Measurements from ENCODE around the gene CRK. TPM values are rescaled to one million over a fixed set of nuclear protein-coding genes. Genes with fewer than 3 reads are reported as not detected.

CRK gene
- total RNA-seq, 1 experiment from 2014 or later: 57.9 TPM

DNA sequence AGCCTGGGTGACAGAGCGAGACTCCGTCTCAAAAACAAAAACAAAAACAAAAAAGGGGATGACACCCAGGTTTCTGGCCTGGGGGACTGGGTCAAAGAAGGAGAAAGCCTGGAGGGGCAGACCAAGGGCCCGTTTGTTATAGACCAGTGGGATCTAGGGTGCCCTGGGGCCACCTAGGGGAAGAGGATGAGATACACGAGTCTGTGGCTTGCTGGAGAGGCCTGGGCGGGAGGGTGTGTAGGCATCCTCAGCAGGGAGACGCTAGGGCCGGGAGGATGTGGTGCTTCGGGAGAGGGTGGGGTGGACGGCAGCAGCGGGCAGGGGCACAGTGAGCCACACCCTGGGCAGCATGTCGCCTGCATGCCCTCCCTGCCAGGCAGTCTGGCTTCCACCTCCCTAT lies 17.1 kb upstream of the CRK start:
- DNase-seq: no peak
- POLR2A ChIA-PET (ENCODE audit: unreplicated experiment): no interaction called here
- no peaks in the 10 kb centered on the region for H3K79me2 ChIP-seq (ENCODE audit: low read depth)
- H3K9me3 ChIP-seq (ENCODE audit: insufficient read depth, low read depth): no peaks in the 10 kb centered on the region
- CTCF ChIA-PET: interaction anchor here (0.7 kb wide), 1 partner anchor 107 kb away, joined by 3 read pairs; no protein-coding TSS in a partner anchor
- no peak overlapping the region for H2AFZ ChIP-seq
- H3K4me3 ChIP-seq: no peak overlapping the region
- no peak overlapping the region for H3K27ac ChIP-seq
- H3K27me3 ChIP-seq (ENCODE audit: insufficient read depth, low read depth): no peaks in the 10 kb centered on the region
- H3K4me2 ChIP-seq: no peak overlapping the region
- no TSS peak for BruUV-seq (replicated peaks)
- TF ChIP-seq EZH2 (IDR thresholded peaks at IDR 0.05; ENCODE audit: low read depth) (no peak), CTCF (conservative IDR thresholded peaks at IDR 0.05) (no peak)
- no peaks in the 10 kb centered on the region for H3K9me2 ChIP-seq (ENCODE audit: insufficient read depth)
- peaks cover 5% of the 10 kb centered on the region; the same call in 1 of the 2 replicates for H4K20me1 ChIP-seq (ENCODE audit: insufficient read depth)
- intact Hi-C loops (cut with micrococcal nuclease; ENCODE audit: unreplicated experiment): no loop called here
- no peaks in the 10 kb centered on the region for H3K4me1 ChIP-seq (replicated peaks; ENCODE audit: insufficient read depth)
- H3F3A ChIP-seq (ENCODE audit: insufficient read depth, low read depth): no peaks in the 10 kb centered on the region; the same call in 1 of the 2 replicates
- H3K36me3 ChIP-seq (ENCODE audit: low read depth): peaks cover 8% of the 10 kb centered on the region; the same call in 1 of the 2 replicates

DNA sequence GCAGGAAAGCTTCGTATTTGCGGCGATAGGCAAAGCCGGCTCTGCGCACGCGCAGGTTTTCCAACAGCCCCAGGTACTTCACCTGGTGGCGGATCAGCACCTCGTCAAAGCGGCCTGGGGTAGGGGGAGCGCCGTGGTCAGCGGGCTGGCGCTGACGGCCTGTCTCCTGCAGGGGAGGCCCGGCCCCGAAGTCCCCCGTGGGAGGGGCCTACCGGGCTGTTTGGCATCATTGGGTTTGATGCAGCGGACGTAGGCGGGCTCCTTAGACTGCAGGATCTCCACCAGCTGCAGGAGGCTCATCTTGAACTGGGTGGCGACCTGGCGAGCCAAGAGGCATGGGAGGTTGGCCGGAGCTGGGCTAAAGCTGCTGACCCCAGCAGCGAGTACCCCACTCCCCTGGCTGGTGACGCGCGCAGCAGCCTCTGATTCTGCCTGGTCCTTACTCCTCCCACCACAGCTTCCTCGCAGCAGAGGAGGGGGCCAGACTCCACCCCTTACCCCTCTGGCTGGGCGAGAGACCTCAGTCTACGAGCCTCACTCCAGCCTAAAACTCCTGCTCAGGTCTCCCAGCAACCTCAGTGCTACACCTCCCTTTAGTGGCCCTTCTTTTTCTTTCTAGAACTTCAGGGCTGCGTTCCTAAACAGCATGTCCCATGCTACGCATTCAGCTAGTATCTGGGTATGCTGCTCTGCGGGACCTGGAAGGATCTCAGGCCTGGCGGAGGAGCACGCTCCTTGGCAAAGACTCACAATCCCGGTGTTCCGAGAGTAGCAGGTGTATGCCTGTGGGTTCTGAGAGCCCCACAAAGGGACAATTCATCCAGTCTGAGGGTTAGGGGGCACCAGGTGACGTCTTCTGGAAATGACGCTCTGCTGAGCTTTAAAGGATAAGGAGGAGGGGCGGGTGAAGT lies 16.1 kb upstream of the CRK start:
- POLR2A ChIA-PET (ENCODE audit: unreplicated experiment): no interaction called here
- Histone ChIP-seq H3K27ac (no peak overlapping the region), H4K20me1 (ENCODE audit: insufficient read depth) (no peaks in the 10 kb centered on the region), H3K4me1 (replicated peaks; ENCODE audit: insufficient read depth) (no peaks in the 10 kb centered on the region), H3K4me3 (no peak overlapping the region), H3K9me3 (ENCODE audit: insufficient read depth, low read depth) (no peaks in the 10 kb centered on the region), H3K36me3 (ENCODE audit: low read depth) (peaks cover 8% of the 10 kb centered on the region; the same call in 1 of the 2 replicates), H3F3A (ENCODE audit: insufficient read depth, low read depth) (no peaks in the 10 kb centered on the region; the same call in 1 of the 2 replicates), H2AFZ (no peak overlapping the region), H3K27me3 (ENCODE audit: insufficient read depth, low read depth) (no peaks in the 10 kb centered on the region), H3K9me2 (ENCODE audit: insufficient read depth) (no peaks in the 10 kb centered on the region), H3K4me2 (no peak overlapping the region), H3K79me2 (ENCODE audit: low read depth) (no peaks in the 10 kb centered on the region)
- intact Hi-C loops (cut with micrococcal nuclease; ENCODE audit: unreplicated experiment): no loop called here
- no peak for DNase-seq
- no peak for TF ChIP-seq CTCF (conservative IDR thresholded peaks at IDR 0.05)
- TF ChIP-seq EZH2 (IDR thresholded peaks at IDR 0.05; ENCODE audit: low read depth): no peak
- no TSS peak for BruUV-seq (replicated peaks)
- CTCF ChIA-PET: interaction anchor here (0.7 kb wide), 1 partner anchor 106 kb away, joined by 3 read pairs; no protein-coding TSS in a partner anchor

GRCh38 chr17:1471490-1471889 lies 15.5 kb upstream of the CRK start:
- POLR2A ChIA-PET (ENCODE audit: unreplicated experiment): no interaction called here
- Histone ChIP-seq H3K9me3 (ENCODE audit: insufficient read depth, low read depth) (no peaks in the 10 kb centered on the region), H3K36me3 (ENCODE audit: low read depth) (peaks cover 13% of the 10 kb centered on the region), H3K9me2 (ENCODE audit: insufficient read depth) (no peaks in the 10 kb centered on the region), H3K79me2 (ENCODE audit: low read depth) (no peaks in the 10 kb centered on the region), H3K4me2 (no peak overlapping the region), H3F3A (ENCODE audit: insufficient read depth, low read depth) (peaks cover 4% of the 10 kb centered on the region; the same call in 1 of the 2 replicates), H2AFZ (no peak overlapping the region), H3K27me3 (ENCODE audit: insufficient read depth, low read depth) (no peaks in the 10 kb centered on the region), H4K20me1 (ENCODE audit: insufficient read depth) (no peaks in the 10 kb centered on the region), H3K27ac (no peak overlapping the region), H3K4me1 (replicated peaks; ENCODE audit: insufficient read depth) (no peaks in the 10 kb centered on the region), H3K4me3 (no peak overlapping the region)
- TF ChIP-seq EZH2 (IDR thresholded peaks at IDR 0.05; ENCODE audit: low read depth) (no peak), CTCF (conservative IDR thresholded peaks at IDR 0.05) (no peak)
- no TSS peak for BruUV-seq (replicated peaks)
- intact Hi-C loops (cut with micrococcal nuclease; ENCODE audit: unreplicated experiment): no loop called here
- CTCF ChIA-PET: no interaction called here
- no peak for DNase-seq
